SK-N-SH (cell line): ENCODE results near the gene MINDY4. TPM values are rescaled to one million over a fixed set of nuclear protein-coding genes. Genes with fewer than 3 reads are reported as not detected.

Source experiments
- CTCF ChIA-PET: fragments of 300-600, 350-600 bp; formaldehyde crosslinking; extraction: SDS; loops from one replicate; lab custom pipeline; 2021; lab: Yijun Ruan, JAX
- POLR2A ChIA-PET: fragments of 350-600 bp; sonication (Branson Sonifier 250); formaldehyde crosslinking; extraction: SDS; loops from one replicate; lab custom pipeline; 2020; ENCODE audit warnings: antibody characterized with exemption, inconsistent platforms; lab: Yijun Ruan, JAX
- DNase-seq: peaks from one replicate; pipeline ENCODE4 v3.0.0; 2012
- H2AFZ ChIP-seq: fragments of 200-600 bp; sonication (generic); 2 replicates; pipeline ENCODE4 v1.8.1; 2016; ENCODE audit warnings: antibody characterized with exemption, mild to moderate bottlenecking, low read depth
- H3F3A ChIP-seq: fragments of 200-600 bp; sonication (generic); replicated peaks from 2 replicates; pipeline ENCODE3; 2016; ENCODE audit warnings: antibody characterized with exemption, mild to moderate bottlenecking; ENCODE audit not compliant: insufficient read depth
- H3K27ac ChIP-seq, 2 experiments: fragments of 200-500 bp in 1 of 2; fragments of 200-600 bp in 1 of 2; sonication (Bioruptor generic) in 1 of 2; sonication (generic), shearing (Covaris generic) in 1 of 2; 2 replicates each; pipeline versions ENCODE4 v1.5.1 to v1.6.1; 2014 to 2016; ENCODE audit warnings: low read depth in 2 of 2, inconsistent platforms in 1 of 2, low read length in 1 of 2, mild to moderate bottlenecking in 1 of 2, mixed read lengths in 1 of 2
- H3K27me3 ChIP-seq: fragments of 200-600 bp; sonication (generic), shearing (Covaris generic); 2 replicates; pipeline ENCODE4 v1.6.1; 2016; ENCODE audit warnings: mixed run types; ENCODE audit not compliant: insufficient read depth
- H3K36me3 ChIP-seq, 2 experiments: fragments of 200-500 bp in 1 of 2; fragments of 200-600 bp in 1 of 2; sonication (Bioruptor generic) in 1 of 2; sonication (generic) in 1 of 2; replicated peaks in 1 of 2; 2 replicates each; pipeline versions ENCODE3 to v1.5.1; 2014 to 2016; ENCODE audit warnings: low read length in 1 of 2, mild to moderate bottlenecking in 1 of 2; ENCODE audit not compliant: insufficient read depth in 2 of 2, control insufficient read depth in 1 of 2
- H3K4me1 ChIP-seq, 2 experiments: fragments of 200-500 bp in 1 of 2; fragments of 200-600 bp in 1 of 2; sonication (Bioruptor generic) in 1 of 2; sonication (generic), shearing (Covaris generic) in 1 of 2; 2 replicates each; pipeline versions ENCODE4 v1.5.1 to v1.6.1; 2014 to 2016; ENCODE audit warnings: low read depth in 1 of 2, low read length in 1 of 2, mixed run types in 1 of 2; ENCODE audit not compliant: insufficient read depth in 2 of 2, control insufficient read depth in 1 of 2
- H3K4me2 ChIP-seq: fragments of 200-600 bp; sonication (generic), shearing (Covaris generic); 2 replicates; pipeline ENCODE4 v1.6.1; 2017; ENCODE audit warnings: mixed run types
- H3K4me3 ChIP-seq, 2 experiments: fragments of 200-500 bp in 1 of 2; fragments of 200-600 bp in 1 of 2; sonication (Bioruptor generic) in 1 of 2; sonication (generic), shearing (Covaris generic) in 1 of 2; 2 replicates each; pipeline versions ENCODE4 v1.5.1 to v1.8.1; 2014 to 2016; ENCODE audit warnings: low read depth in 2 of 2, inconsistent platforms in 1 of 2, low read length in 1 of 2, mild to moderate bottlenecking in 1 of 2, mixed read lengths in 1 of 2, moderate library complexity in 1 of 2
- H3K79me2 ChIP-seq: fragments of 200-600 bp; sonication (generic); 2 replicates; pipeline ENCODE4 v1.8.1; 2017; ENCODE audit warnings: mild to moderate bottlenecking; ENCODE audit not compliant: insufficient read depth
- H3K9ac ChIP-seq: fragments of 200-600 bp; sonication (generic); 2 replicates; pipeline ENCODE4 v1.6.1; 2017; ENCODE audit warnings: mixed run types
- H3K9me2 ChIP-seq: fragments of 200-600 bp; sonication (generic); 2 replicates; pipeline ENCODE4 v1.6.1; 2017; ENCODE audit warnings: mixed run types
- H3K9me3 ChIP-seq: fragments of 200-600 bp; sonication (generic); 2 replicates; pipeline ENCODE4 v1.6.1; 2017; ENCODE audit warnings: mixed run types, mild to moderate bottlenecking, moderate library complexity
- H4K20me1 ChIP-seq: fragments of 200-600 bp; sonication (generic); 2 replicates; pipeline ENCODE4 v1.6.1; 2017; ENCODE audit warnings: mild to moderate bottlenecking, mixed run types; ENCODE audit not compliant: insufficient read depth
- CHD2 ChIP-seq: fragments of 150-350 bp; IDR thresholded peaks from 2 replicates; pipeline ENCODE4 v1.6.1; 2018; ENCODE audit warnings: low read length; ENCODE audit not compliant: partially characterized antibody
- ELF1 ChIP-seq: IDR thresholded peaks from 2 replicates; pipeline ENCODE4 v1.4.0; 2012
- EP300 ChIP-seq, 2 experiments: IDR thresholded peaks; 2 replicates each; pipeline versions ENCODE4 v1.4.0 to v1.6.1; 2012; ENCODE audit warnings: borderline replicate concordance in 1 of 2, low read depth in 1 of 2, low read length in 1 of 2
- FOSL2 ChIP-seq: IDR thresholded peaks from 2 replicates; pipeline ENCODE4 v1.4.0; 2012; ENCODE audit warnings: low read depth, mild to moderate bottlenecking, moderate library complexity, borderline replicate concordance
- GATA2 ChIP-seq: sonication (generic); formaldehyde crosslinking; IDR thresholded peaks from 2 replicates; pipeline ENCODE4 v1.5.0; 2020; ENCODE audit warnings: mild to moderate bottlenecking, missing genetic modification reagents
- MXI1 ChIP-seq: IDR thresholded peaks from 2 replicates; pipeline ENCODE4 v1.6.1; 2012; ENCODE audit warnings: mild to moderate bottlenecking, low read depth, low read length, improper control_type of control experiment
- NFIC ChIP-seq: IDR thresholded peaks from 2 replicates; pipeline ENCODE4 v1.4.0; 2012; ENCODE audit warnings: borderline replicate concordance
- POLR2AphosphoS5 ChIP-seq: IDR thresholded peaks from 2 replicates; pipeline ENCODE4 v1.6.1; 2012; ENCODE audit warnings: low read depth, low read length
- RAD21 ChIP-seq: IDR thresholded peaks from 2 replicates; pipeline ENCODE4 v1.6.1; 2012; ENCODE audit warnings: mild to moderate bottlenecking, low read length
- REST ChIP-seq: IDR thresholded peaks from 2 replicates; pipeline ENCODE4 v1.6.1; 2012; ENCODE audit warnings: mild to moderate bottlenecking, low read depth, low read length, moderate library complexity
- TEAD4 ChIP-seq: IDR thresholded peaks from 2 replicates; pipeline ENCODE4 v1.4.0; 2012; ENCODE audit warnings: mild to moderate bottlenecking, borderline replicate concordance; ENCODE audit not compliant: insufficient read depth
- WGBS: methylation state at CpG from one replicate; pipeline ENCODE4 v1.1.6; 2017; ENCODE audit warnings: low lambda C conversion rate; 5-methylcytosine and 5-hydroxymethylcytosine counted together
- polyA plus RNA-seq, 3 experiments: library from polyadenylated mRNA; depleted of rRNA; stranded (reverse); fragments of >200 nt; gene quantifications; 2 replicates each; pipeline ENCODE4 v1.2.3, GENCODE V29; 2012
- TF ChIP-seq, protein P1 (sequence below): fragments of 200-600 bp; sonication (generic); IDR thresholded peaks from 2 replicates; pipeline ENCODE4 v1.6.1; 2017; ENCODE audit warnings: antibody characterized with exemption, mild to moderate bottlenecking, moderate library complexity
- TF ChIP-seq, protein P2 (sequence below): fragments of 150-350 bp; IDR thresholded peaks from 2 replicates; pipeline ENCODE4 v1.6.1; 2017; ENCODE audit warnings: antibody characterized with exemption, low read length, low read depth, borderline replicate concordance

MINDY4 gene
- polyA plus RNA-seq, 1 of the 3 experiments (the other 2 are of a cell fraction): 1.8 TPM

DNA sequence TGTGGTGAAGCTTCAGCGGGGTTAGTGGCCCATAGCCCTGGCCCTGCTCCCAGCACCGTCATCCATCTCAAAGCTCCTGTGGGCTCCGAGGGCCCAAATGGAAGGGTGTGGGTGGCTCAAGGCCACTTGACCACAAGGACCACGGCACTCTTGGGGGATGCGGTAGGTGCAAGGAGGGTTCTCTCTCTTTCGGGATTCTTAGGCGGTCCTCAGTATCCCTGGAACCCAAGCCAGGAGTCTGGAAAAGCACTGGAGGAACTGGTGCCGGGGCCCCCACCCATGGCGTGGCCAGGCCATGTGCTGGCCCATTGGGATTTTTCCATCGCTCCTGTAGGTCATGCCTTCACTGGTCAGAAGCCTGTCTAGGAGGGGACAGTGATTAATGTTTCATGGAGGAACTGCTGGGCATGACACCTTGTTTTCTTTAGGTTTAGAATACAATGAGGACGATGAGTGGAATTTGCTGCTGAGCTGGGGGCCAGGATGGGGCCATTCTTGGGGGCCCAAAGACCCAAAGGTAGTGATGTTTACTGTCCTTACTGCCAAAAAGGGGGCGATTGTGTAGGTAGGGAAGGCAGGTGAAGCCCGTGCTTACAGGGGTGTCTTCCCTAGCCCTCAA is 157.1 kb downstream of the MINDY4 start (continued):
- TF ChIP-seq, protein P1, sequence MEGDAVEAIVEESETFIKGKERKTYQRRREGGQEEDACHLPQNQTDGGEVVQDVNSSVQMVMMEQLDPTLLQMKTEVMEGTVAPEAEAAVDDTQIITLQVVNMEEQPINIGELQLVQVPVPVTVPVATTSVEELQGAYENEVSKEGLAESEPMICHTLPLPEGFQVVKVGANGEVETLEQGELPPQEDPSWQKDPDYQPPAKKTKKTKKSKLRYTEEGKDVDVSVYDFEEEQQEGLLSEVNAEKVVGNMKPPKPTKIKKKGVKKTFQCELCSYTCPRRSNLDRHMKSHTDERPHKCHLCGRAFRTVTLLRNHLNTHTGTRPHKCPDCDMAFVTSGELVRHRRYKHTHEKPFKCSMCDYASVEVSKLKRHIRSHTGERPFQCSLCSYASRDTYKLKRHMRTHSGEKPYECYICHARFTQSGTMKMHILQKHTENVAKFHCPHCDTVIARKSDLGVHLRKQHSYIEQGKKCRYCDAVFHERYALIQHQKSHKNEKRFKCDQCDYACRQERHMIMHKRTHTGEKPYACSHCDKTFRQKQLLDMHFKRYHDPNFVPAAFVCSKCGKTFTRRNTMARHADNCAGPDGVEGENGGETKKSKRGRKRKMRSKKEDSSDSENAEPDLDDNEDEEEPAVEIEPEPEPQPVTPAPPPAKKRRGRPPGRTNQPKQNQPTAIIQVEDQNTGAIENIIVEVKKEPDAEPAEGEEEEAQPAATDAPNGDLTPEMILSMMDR: no peak
- TF ChIP-seq EP300 (IDR thresholded peaks at IDR 0.05; ENCODE audit: borderline replicate concordance in 1 of 2, low read depth in 1 of 2, low read length in 1 of 2): no peak
- no peak for TF ChIP-seq GATA2 (CRISPR knock-in tag)
- TF ChIP-seq NFIC: no peak

GRCh38 chr7:30929686-30930085 is 158.5 kb downstream of the MINDY4 start:
- Histone ChIP-seq H3K4me3 (no peak overlapping the region), H3K9ac (no peak overlapping the region), H2AFZ (no peak overlapping the region), H3K27me3 (no peaks in the 10 kb centered on the region), H3K36me3 (no peaks in the 10 kb centered on the region), H3K4me1 (peaks cover 0 to 38% of the 10 kb centered on the region in 2 experiments; a peak in 1 of 4 replicates), H3K9me2 (no peaks in the 10 kb centered on the region), H3F3A (no peaks in the 10 kb centered on the region), H3K4me2 (no peak overlapping the region), H3K27ac (no peak overlapping the region), H4K20me1 (no peaks in the 10 kb centered on the region), H3K9me3 (no peaks in the 10 kb centered on the region), H3K79me2 (no peaks in the 10 kb centered on the region)
- TF ChIP-seq ELF1 (no peak), REST (no peak), RAD21 (no peak), MXI1 (no peak), POLR2AphosphoS5 (no peak), TEAD4 (no peak), FOSL2 (no peak), EP300 (IDR thresholded peaks at IDR 0.05; ENCODE audit: borderline replicate concordance in 1 of 2, low read depth in 1 of 2, low read length in 1 of 2) (no peak), CHD2 (no peak)
- TF ChIP-seq, protein P2, sequence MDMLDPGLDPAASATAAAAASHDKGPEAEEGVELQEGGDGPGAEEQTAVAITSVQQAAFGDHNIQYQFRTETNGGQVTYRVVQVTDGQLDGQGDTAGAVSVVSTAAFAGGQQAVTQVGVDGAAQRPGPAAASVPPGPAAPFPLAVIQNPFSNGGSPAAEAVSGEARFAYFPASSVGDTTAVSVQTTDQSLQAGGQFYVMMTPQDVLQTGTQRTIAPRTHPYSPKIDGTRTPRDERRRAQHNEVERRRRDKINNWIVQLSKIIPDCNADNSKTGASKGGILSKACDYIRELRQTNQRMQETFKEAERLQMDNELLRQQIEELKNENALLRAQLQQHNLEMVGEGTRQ: no peak
- POLR2A ChIA-PET: interaction anchor here (0.5 to 1.5 kb wide), 3 partner anchors 9 to 307 kb away, joined by 3 to 4 read pairs (median 4); no protein-coding TSS in a partner anchor
- peak; percentile 12 for DNase-seq
- CTCF ChIA-PET: interaction anchor here (0.8 to 4.2 kb wide), 8 partner anchors 9 to 192 kb away, joined by 3 to 56 read pairs (median 6); partner anchors contain the start of genes AQP1 and GHRHR
- 84% methylated on average over 3 of the region's 4 CpGs for WGBS
